Endothelial cell of umbilical vein (primary cell): ENCODE data around the gene NRF1. TPM values are rescaled to one million over a fixed set of nuclear protein-coding genes. Genes with fewer than 3 reads are reported as not detected.

Source experiments
- BruUV-seq: library from RNA; stranded (reverse); fragments of 400-500 nt; replicated peaks from 2 replicates; lab custom pipeline; 2021; lab: Mats Ljungman, UMichigan
- CTCF ChIA-PET: fragments of 300-600, 350-600 bp; sonication (Branson Sonifier 250); formaldehyde crosslinking; loops from one replicate; lab custom pipeline; 2021; ENCODE audit warnings: antibody characterized with exemption, inconsistent platforms; lab: Charles Lee
- POLR2A ChIA-PET: fragments of 300-600, 350-600 bp; sonication (Branson Sonifier 250); formaldehyde crosslinking; loops from one replicate; lab custom pipeline; 2021; ENCODE audit warnings: antibody characterized with exemption, inconsistent platforms; lab: Charles Lee
- DNase-seq: peaks from one replicate; pipeline ENCODE4 v3.0.0-alpha.2; 2011; ENCODE audit warnings: low read depth, low spot score
- FAIRE-seq: peaks from 2 replicates; lab custom pipeline; 2011; peaks lifted over from hg19 to GRCh38; lab: Jason Lieb, UNC
- H2AFZ ChIP-seq: 2 replicates; pipeline ENCODE4 v1.6.0; 2012; ENCODE audit warnings: low read depth, low read length, control low read depth, inconsistent platforms
- H3K27ac ChIP-seq: 2 replicates; pipeline ENCODE4 v1.5.1; 2011; ENCODE audit warnings: low read depth, mild to moderate bottlenecking, control low read depth, low read length, moderate library complexity; ENCODE audit not compliant: insufficient read depth
- H3K27me3 ChIP-seq, 2 experiments: 2 replicates each; pipeline versions ENCODE4 v1.6.0 to v1.6.1; 2011; ENCODE audit warnings: low read length in 2 of 2, mixed read lengths in 1 of 2; ENCODE audit not compliant: control insufficient read depth in 2 of 2, insufficient read depth in 2 of 2
- H3K36me3 ChIP-seq, 2 experiments: 2 replicates in 1 of 2; 3 replicates in 1 of 2; pipeline ENCODE4 v1.5.1; 2011; ENCODE audit warnings: low read length in 2 of 2, mild to moderate bottlenecking in 1 of 2, moderate library complexity in 1 of 2; ENCODE audit not compliant: control insufficient read depth in 2 of 2, insufficient read depth in 2 of 2; ENCODE audit errors: extremely low read depth in 1 of 2
- H3K4me1 ChIP-seq: 3 replicates; pipeline ENCODE4 v1.5.1; 2011; ENCODE audit warnings: mild to moderate bottlenecking, low read length; ENCODE audit not compliant: control insufficient read depth, insufficient read depth; ENCODE audit errors: extremely low read depth
- H3K4me2 ChIP-seq: 2 replicates; pipeline ENCODE4 v1.6.1; 2011; ENCODE audit warnings: low read length, control low read depth, mixed read lengths; ENCODE audit not compliant: insufficient read depth
- H3K4me3 ChIP-seq, 3 experiments: fragments of 200-600 bp in 1 of 3; sonication (generic), shearing (Covaris generic) in 1 of 3; replicated peaks in 1 of 3; 2 replicates each; pipeline ENCODE4 v1.5.1; 2011 to 2016; ENCODE audit warnings: control low read depth in 3 of 3, low read length in 3 of 3, mild to moderate bottlenecking in 2 of 3, inconsistent platforms in 1 of 3, low read depth in 1 of 3, moderate library complexity in 1 of 3; ENCODE audit not compliant: insufficient read depth in 1 of 3
- H3K79me2 ChIP-seq: 2 replicates; pipeline ENCODE4 v1.6.0; 2012; ENCODE audit warnings: low read length, inconsistent platforms; ENCODE audit not compliant: control insufficient read depth, insufficient read depth
- H3K9ac ChIP-seq: replicated peaks from 2 replicates; pipeline ENCODE3; 2011; ENCODE audit warnings: low read length, control low read depth; ENCODE audit not compliant: insufficient read depth; ENCODE audit errors: extremely low read depth
- H3K9me1 ChIP-seq: replicated peaks from 3 replicates; pipeline ENCODE4 v1.6.0; 2011; ENCODE audit warnings: mild to moderate bottlenecking, low read length; ENCODE audit not compliant: control insufficient read depth, insufficient read depth; ENCODE audit errors: extremely low read depth
- H3K9me3 ChIP-seq: replicated peaks from 2 replicates; pipeline ENCODE4 v1.5.1; 2012; ENCODE audit warnings: low read length, inconsistent platforms; ENCODE audit not compliant: control insufficient read depth, insufficient read depth
- H4K20me1 ChIP-seq: replicated peaks from 2 replicates; pipeline ENCODE3; 2011; ENCODE audit warnings: mild to moderate bottlenecking, low read length; ENCODE audit not compliant: control insufficient read depth, insufficient read depth; ENCODE audit errors: extremely low read depth
- CTCF ChIP-seq, 2 donors: IDR thresholded peaks; 1 replicate in 1 of 2; 2 replicates in 1 of 2; pipeline ENCODE4 v1.5.1; 2011; ENCODE audit warnings: low read length in 2 of 2, mild to moderate bottlenecking in 2 of 2, moderate library complexity in 2 of 2, control low read depth in 1 of 2, inconsistent platforms in 1 of 2, low read depth in 1 of 2; ENCODE audit not compliant: insufficient read depth in 1 of 2; ENCODE audit errors: extremely low read depth in 1 of 2
- EZH2 ChIP-seq: IDR thresholded peaks from 2 replicates; pipeline ENCODE4 v1.6.1; 2012; ENCODE audit warnings: borderline replicate concordance, low read depth, mild to moderate bottlenecking, moderate library complexity, low read length, inconsistent platforms; ENCODE audit not compliant: severe bottlenecking
- FOS ChIP-seq: IDR thresholded peaks from 2 replicates; pipeline ENCODE4 v1.6.1; 2011; ENCODE audit warnings: mild to moderate bottlenecking, low read length, moderate library complexity, borderline replicate concordance; ENCODE audit not compliant: insufficient read depth
- GATA2 ChIP-seq: IDR thresholded peaks from 2 replicates; pipeline ENCODE4 v1.7.0; 2011; ENCODE audit warnings: low read depth, mild to moderate bottlenecking, moderate library complexity, mixed read lengths, low read length; ENCODE audit not compliant: insufficient read length, insufficient read depth
- JUN ChIP-seq: IDR thresholded peaks from 2 replicates; pipeline ENCODE4 v1.6.1; 2011; ENCODE audit warnings: borderline replicate concordance, low read depth; ENCODE audit not compliant: insufficient read length, insufficient read depth
- MAX ChIP-seq: IDR thresholded peaks from 2 replicates; pipeline ENCODE4 v1.6.1; 2011; ENCODE audit not compliant: insufficient read depth, insufficient read length
- MYC ChIP-seq: IDR thresholded peaks from one replicate; pipeline ENCODE4 v1.6.1; 2011; ENCODE audit warnings: mild to moderate bottlenecking, low read depth, low read length
- POLR2A ChIP-seq: IDR thresholded peaks from 2 replicates; pipeline ENCODE4 v1.6.1; 2012; ENCODE audit warnings: low read depth, mild to moderate bottlenecking, control low read depth, low read length
- POLR2AphosphoS5 ChIP-seq: IDR thresholded peaks from 2 replicates; pipeline ENCODE4 v1.6.1; 2012; ENCODE audit warnings: low read depth, mild to moderate bottlenecking, control low read depth, low read length, moderate library complexity; ENCODE audit not compliant: insufficient read depth
- dilution Hi-C: fragments of 300-500 bp; cut with MboI; formaldehyde crosslinking; loops from one replicate; pipeline ENCODE4 v1.15.0; 2019; ENCODE audit warnings: low sequenced_read_pairs; ENCODE audit not compliant: extremely low pct_ligation_motif_present
- intact Hi-C: fragments of 100-400 bp; cut with micrococcal nuclease; formaldehyde crosslinking; loops from one replicate; pipeline ENCODE4 v1.10.0; 2022
- polyA plus RNA-seq, 4 experiments: library from polyadenylated mRNA; depleted of rRNA in 3 of 4; stranded (reverse) in 3 of 4; unstranded in 1 of 4; fragments of >200 nt; gene quantifications; 2 replicates each; pipeline versions ENCODE4 v1.2.1 to v1.2.3, GENCODE V29; 2011 to 2012; ENCODE audit warnings: missing spikeins in 1 of 4
- total RNA-seq: library from RNA; stranded (reverse); gene quantifications from 2 replicates; pipeline ENCODE4 v1.2.3, GENCODE V29; 2021

The NRF1 gene
- total and polyA plus RNA-seq, 2 donors (not counting 3 experiments of a cell fraction or from before 2014, with no cell fraction given) = 14.6 to 20.3 TPM

DNA sequence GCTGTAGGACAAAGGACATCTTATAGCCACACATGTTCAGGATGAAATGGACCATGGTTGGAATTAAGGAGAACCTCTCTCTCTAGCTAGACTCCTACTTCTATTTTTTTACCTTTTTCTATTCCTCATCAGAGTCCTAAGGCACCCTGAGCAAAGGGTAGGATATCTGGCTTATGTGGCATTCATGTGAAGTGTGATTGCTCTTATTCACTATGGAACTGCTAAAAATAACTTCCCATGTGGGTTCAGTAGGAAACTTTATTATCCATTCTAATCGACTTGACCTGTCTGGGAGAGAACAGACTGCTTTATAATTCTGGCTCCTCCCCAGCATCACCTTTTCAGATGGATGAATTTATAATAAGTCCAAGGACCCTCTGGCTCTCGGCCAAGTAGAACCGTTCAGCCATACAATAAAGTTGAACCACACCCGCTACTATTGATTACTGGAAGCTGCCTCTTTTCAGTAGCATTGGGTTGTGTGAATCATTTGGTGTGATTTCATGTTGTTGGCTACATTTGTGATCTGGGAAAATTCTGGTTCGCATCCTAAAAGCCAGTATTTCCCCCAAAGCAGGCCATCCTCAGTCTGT is 117.5 kb downstream of the NRF1 start:
- dilution Hi-C loops = no loop called here
- Histone ChIP-seq H2AFZ (no peak overlapping the region), H3K27ac (no peak overlapping the region), H3K4me3 (no peak overlapping the region), H3K9me3 (no peaks in the 10 kb centered on the region), H4K20me1 (no peaks in the 10 kb centered on the region), H3K9ac (no peak overlapping the region), H3K36me3 (peaks cover 4 to 9% of the 10 kb centered on the region in 2 experiments), H3K27me3 (no peaks in the 10 kb centered on the region), H3K9me1 (no peaks in the 10 kb centered on the region), H3K4me1 (no peaks in the 10 kb centered on the region), H3K4me2 (no peak overlapping the region), H3K79me2 (no peaks in the 10 kb centered on the region)
- BruUV-seq = no TSS peak
- POLR2A ChIA-PET = no interaction called here
- DNase-seq = no peak
- intact Hi-C loops = no loop called here
- CTCF ChIA-PET = no interaction called here
- no peak for TF ChIP-seq CTCF (IDR thresholded peaks at IDR 0.05; ENCODE audit: extremely low read depth in 1 of 2, insufficient read depth in 1 of 2, low read depth in 1 of 2, low read length in 2 of 2)
- no peak for TF ChIP-seq POLR2A
- TF ChIP-seq GATA2 = no peak
- TF ChIP-seq MYC = no peak
- TF ChIP-seq POLR2AphosphoS5 = no peak
- TF ChIP-seq EZH2 = no peak
- no peak for TF ChIP-seq FOS
- TF ChIP-seq JUN = no peak
- no peak for TF ChIP-seq MAX
- no peak for FAIRE-seq
